PC-3 (cell line): ENCODE data around the gene PLEKHM1. TPM values are rescaled to one million over a fixed set of nuclear protein-coding genes. Genes with fewer than 3 reads are reported as not detected.
"Not testable (repeated sequence)": the region's sequence is repeated elsewhere in the genome, so short reads cannot be mapped to it uniquely, and the experiment has no call there.

ENCODE experiments used
- ATAC-seq: fragments of 200-7000 bp; cut with Tn5 transposase; 2 replicates; pipeline ENCODE4 v1.9.1; 2020; ENCODE audit warnings: mild to moderate bottlenecking, moderate library complexity
- BruUV-seq: library from RNA; stranded (reverse); fragments of 400-500 nt; replicated peaks from 2 replicates; lab custom pipeline; 2021; lab: Mats Ljungman, UMichigan
- CTCF ChIA-PET: fragments of 300-600 bp; sonication (Branson Sonifier 250); formaldehyde crosslinking; loops from one replicate; lab custom pipeline; 2022; ENCODE audit warnings: antibody characterized with exemption; lab: Charles Lee
- POLR2A ChIA-PET: fragments of 300-600 bp; sonication (Branson Sonifier 250); formaldehyde crosslinking; loops from one replicate; lab custom pipeline; 2022; ENCODE audit warnings: antibody characterized with exemption; ENCODE audit not compliant: unreplicated experiment; lab: Charles Lee
- DNase-seq: peaks from one replicate; pipeline ENCODE4 v3.0.0-alpha.2; 2015
- H2AFZ ChIP-seq: fragments of 300-600 bp; sonication (generic); 2 replicates; pipeline ENCODE4 v1.6.0; 2016; ENCODE audit warnings: antibody characterized with exemption, low read length
- H3F3A ChIP-seq: fragments of 300-600 bp; sonication (generic); one replicate; pipeline ENCODE4 v1.6.0; 2017; ENCODE audit warnings: antibody characterized with exemption, low read length, control low read depth, mild to moderate bottlenecking; ENCODE audit not compliant: unreplicated experiment
- H3K27ac ChIP-seq: fragments of 300-600 bp; sonication (generic); 2 replicates; pipeline ENCODE4 v1.5.1; 2016; ENCODE audit warnings: mild to moderate bottlenecking, low read length
- H3K27me3 ChIP-seq: fragments of 300-600 bp; sonication (generic); 2 replicates; pipeline ENCODE4 v1.6.1; 2016; ENCODE audit warnings: low read length, mixed read lengths
- H3K36me3 ChIP-seq: fragments of 300-600 bp; sonication (generic); 2 replicates; pipeline ENCODE4 v1.6.1; 2016; ENCODE audit warnings: low read depth, mixed run types, low read length, mixed read lengths
- H3K4me1 ChIP-seq: fragments of 300-600 bp; sonication (generic); 2 replicates; pipeline ENCODE4 v1.5.1; 2016; ENCODE audit warnings: low read length; ENCODE audit not compliant: insufficient read depth
- H3K4me2 ChIP-seq: fragments of 300-600 bp; sonication (generic); 2 replicates; pipeline ENCODE4 v1.6.0; 2016; ENCODE audit warnings: low read length
- H3K4me3 ChIP-seq: fragments of 300-600 bp; sonication (generic); 2 replicates; pipeline ENCODE4 v1.5.1; 2016; ENCODE audit warnings: mild to moderate bottlenecking, low read length, mixed read lengths
- H3K79me2 ChIP-seq: fragments of 300-600 bp; sonication (generic); 2 replicates; pipeline ENCODE4 v1.6.1; 2017; ENCODE audit warnings: low read length, mixed read lengths
- H3K9ac ChIP-seq: fragments of 300-600 bp; sonication (generic); 2 replicates; pipeline ENCODE4 v1.6.0; 2016; ENCODE audit warnings: mild to moderate bottlenecking, low read length
- H3K9me2 ChIP-seq: fragments of 300-600 bp; sonication (generic); replicated peaks from 2 replicates; pipeline ENCODE4 v1.6.1; 2016; ENCODE audit warnings: mixed run types, low read length, mixed read lengths
- H3K9me3 ChIP-seq: fragments of 300-600 bp; sonication (generic); 2 replicates; pipeline ENCODE4 v1.6.1; 2016; ENCODE audit warnings: low read length, mixed read lengths
- H4K20me1 ChIP-seq: fragments of 300-600 bp; sonication (generic); 2 replicates; pipeline ENCODE4 v1.6.1; 2016; ENCODE audit warnings: low read length, mixed read lengths
- intact Hi-C: fragments of 100-400 bp; cut with micrococcal nuclease; formaldehyde crosslinking; loops from 2 replicates; pipeline ENCODE4 v1.9.0; 2023
- total RNA-seq: library from RNA; depleted of rRNA; stranded (reverse); fragments of >200 nt; gene quantifications from 2 replicates; pipeline ENCODE4 v1.2.3, GENCODE V29; 2014

Gene PLEKHM1
- total RNA-seq, 1 experiment from 2014 or later, result 15.8 TPM

GRCh38 chr17:45460422-45460821, 30.1 kb downstream of the PLEKHM1 start:
- H3K9ac ChIP-seq, CTCF ChIA-PET, H3K36me3 ChIP-seq, DNase-seq, H3K9me2 ChIP-seq, POLR2A ChIA-PET, H3K27me3 ChIP-seq, ATAC-seq, H3K79me2 ChIP-seq, H2AFZ ChIP-seq, H3K27ac ChIP-seq, H3K4me2 ChIP-seq, intact Hi-C loops, BruUV-seq, H4K20me1 ChIP-seq, H3K4me3 ChIP-seq, H3K9me3 ChIP-seq, H3F3A ChIP-seq: not testable (repeated sequence)
- peaks cover 16% of the 10 kb centered on the region for H3K4me1 ChIP-seq

DNA sequence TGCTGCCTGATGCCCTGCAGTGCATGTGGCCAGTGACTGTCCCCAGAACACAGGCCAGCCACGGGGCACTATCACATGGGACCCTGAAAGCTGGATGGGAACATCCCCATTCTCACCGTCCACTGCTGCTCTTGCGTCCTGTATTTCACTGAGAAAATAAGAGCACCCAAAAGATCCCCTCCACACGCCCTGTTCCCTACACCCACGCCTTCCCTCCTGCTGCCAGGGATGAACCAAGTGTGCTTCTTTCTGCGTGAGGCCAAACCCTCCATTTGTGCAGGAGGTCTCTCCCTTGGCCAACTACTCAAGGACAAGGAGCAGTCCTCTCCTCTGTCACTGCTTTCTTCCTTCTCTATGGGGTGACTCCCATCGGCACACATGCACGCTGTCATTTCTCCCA, 36.2 kb downstream of the PLEKHM1 start:
- H2AFZ ChIP-seq, H3K4me1 ChIP-seq, H3K27me3 ChIP-seq, DNase-seq, H3K9ac ChIP-seq, H3K27ac ChIP-seq, ATAC-seq, H3K36me3 ChIP-seq, H3K79me2 ChIP-seq, POLR2A ChIA-PET, H4K20me1 ChIP-seq, CTCF ChIA-PET, H3K9me2 ChIP-seq, H3F3A ChIP-seq, H3K4me3 ChIP-seq, intact Hi-C loops, H3K4me2 ChIP-seq, H3K9me3 ChIP-seq, BruUV-seq: not testable (repeated sequence)

DNA sequence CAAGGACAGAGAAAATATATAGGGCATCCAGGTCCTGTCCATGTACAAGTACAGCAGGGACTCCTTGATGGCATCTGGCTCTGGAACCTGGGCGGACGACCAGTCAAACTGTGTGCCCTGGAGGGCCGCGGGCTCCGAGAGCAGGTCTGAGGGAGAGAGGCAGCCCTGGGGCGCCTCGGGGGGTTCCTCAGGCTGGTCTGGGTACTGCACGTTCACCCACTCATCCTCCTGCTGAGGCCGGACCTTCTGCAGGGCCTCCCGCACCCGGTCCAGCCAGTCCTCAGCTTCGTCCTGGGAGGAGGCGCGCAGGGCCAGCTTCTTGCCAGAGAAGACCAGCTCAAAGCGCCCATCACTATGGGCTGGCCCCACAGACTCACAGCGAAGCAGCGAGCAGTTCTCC, 36.8 kb downstream of the PLEKHM1 start:
- H3K36me3 ChIP-seq, H2AFZ ChIP-seq, H3K9me3 ChIP-seq, H3K4me1 ChIP-seq, DNase-seq, H3K79me2 ChIP-seq, H3K4me3 ChIP-seq, H3K4me2 ChIP-seq, CTCF ChIA-PET, H3K27me3 ChIP-seq, H3F3A ChIP-seq, BruUV-seq, H3K9me2 ChIP-seq, POLR2A ChIA-PET, H3K27ac ChIP-seq, H3K9ac ChIP-seq, intact Hi-C loops, H4K20me1 ChIP-seq: not testable (repeated sequence)
- ATAC-seq, result peak; percentile 42; the same call in 1 of the 2 replicates

DNA sequence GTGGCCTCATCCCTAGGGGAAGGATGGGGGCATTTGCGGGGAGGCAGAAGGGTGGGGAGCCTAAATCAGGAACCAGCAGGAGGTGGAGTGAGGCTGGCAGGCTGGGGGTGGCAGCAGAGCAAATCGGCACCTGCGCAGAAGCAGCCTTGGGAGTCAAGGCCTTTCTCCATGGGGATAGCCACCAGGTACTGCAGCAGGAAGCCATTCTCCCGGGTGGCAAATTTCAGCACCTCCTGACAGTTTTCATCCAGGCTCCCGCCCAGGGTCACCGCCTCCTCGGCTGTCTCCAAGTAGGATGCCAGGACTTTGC, 37.3 kb downstream of the PLEKHM1 start:
- H3F3A ChIP-seq, H3K27me3 ChIP-seq, DNase-seq, H3K9me2 ChIP-seq, H3K9ac ChIP-seq, BruUV-seq, H4K20me1 ChIP-seq, H3K4me1 ChIP-seq, H3K4me3 ChIP-seq, ATAC-seq, H3K79me2 ChIP-seq, H3K27ac ChIP-seq, H3K4me2 ChIP-seq, H3K36me3 ChIP-seq, POLR2A ChIA-PET, intact Hi-C loops, H2AFZ ChIP-seq, CTCF ChIA-PET, H3K9me3 ChIP-seq: not testable (repeated sequence)

- BruUV-seq, H3K36me3 ChIP-seq, H3K9ac ChIP-seq, H3K4me1 ChIP-seq, H2AFZ ChIP-seq, H3K27me3 ChIP-seq, H3K9me2 ChIP-seq, H3K4me3 ChIP-seq, H3F3A ChIP-seq, DNase-seq, H4K20me1 ChIP-seq, POLR2A ChIA-PET, ATAC-seq, H3K27ac ChIP-seq, H3K9me3 ChIP-seq, H3K4me2 ChIP-seq, CTCF ChIA-PET, H3K79me2 ChIP-seq, intact Hi-C loops: not testable (repeated sequence)
Measured at GRCh38 chr17:45452329-45453224, 37.9 kb downstream of the PLEKHM1 start.

DNA sequence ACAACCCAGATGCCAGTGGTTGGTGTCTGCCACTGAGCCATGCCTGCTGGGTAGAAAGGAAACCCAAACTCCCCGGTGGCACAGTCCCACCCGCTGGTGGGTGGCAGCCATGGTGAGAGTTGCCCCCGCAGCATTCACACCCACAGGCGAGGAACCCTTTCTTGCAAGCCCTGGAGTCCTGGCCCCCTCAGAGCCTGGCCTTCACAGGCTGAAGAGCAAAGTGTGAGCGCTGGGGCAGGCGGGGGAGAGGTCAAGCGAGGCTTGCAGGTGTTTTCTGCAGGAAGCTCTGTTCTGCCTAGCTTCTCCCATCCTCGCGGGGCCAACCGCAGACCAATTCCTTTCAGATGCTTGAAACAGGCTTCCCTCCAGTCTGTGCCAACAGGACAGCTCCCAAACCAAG, 38.9 kb downstream of the PLEKHM1 start:
- H3K9ac ChIP-seq, H3K4me3 ChIP-seq, DNase-seq, ATAC-seq, H3F3A ChIP-seq, intact Hi-C loops, H3K9me3 ChIP-seq, H3K36me3 ChIP-seq, CTCF ChIA-PET, H3K9me2 ChIP-seq, BruUV-seq, H3K4me1 ChIP-seq, H3K4me2 ChIP-seq, POLR2A ChIA-PET, H3K27ac ChIP-seq, H2AFZ ChIP-seq, H3K79me2 ChIP-seq, H4K20me1 ChIP-seq, H3K27me3 ChIP-seq: not testable (repeated sequence)
